BE2C (cell line): Measurements from ENCODE around the gene SLC25A13.
"Not testable (repeated sequence)": the region's sequence is repeated elsewhere in the genome, so short reads cannot be mapped to it uniquely, and the experiment has no call there.

Source experiments
- DNase-seq: peaks from one replicate; pipeline ENCODE4 v3.0.0-alpha.2; 2020
- H3K27me3 ChIP-seq: fragments of 250-450 bp; sonication (Bioruptor Pico); 2 replicates; pipeline ENCODE4 v1.5.1; 2020; ENCODE audit warnings: mild to moderate bottlenecking
- H3K36me3 ChIP-seq: fragments of 250-450 bp; sonication (Bioruptor Pico); 2 replicates; pipeline ENCODE4 v1.5.1; 2020; ENCODE audit warnings: mild to moderate bottlenecking
- H3K4me1 ChIP-seq: fragments of 250-450 bp; sonication (Bioruptor Pico); 2 replicates; pipeline ENCODE4 v1.5.1; 2020
- H3K4me3 ChIP-seq: 2 replicates; pipeline ENCODE4 v1.5.1; 2011; ENCODE audit warnings: low read depth, low read length
- H3K9me3 ChIP-seq: fragments of 250-450 bp; sonication (Bioruptor Pico); 2 replicates; pipeline ENCODE4 v1.5.1; 2020
- TF ChIP-seq, protein P1 (sequence below): IDR thresholded peaks from 2 replicates; pipeline ENCODE4 v1.5.1; 2012; ENCODE audit warnings: mild to moderate bottlenecking, low read depth, low read length

Gene SLC25A13

GRCh38 chr7:96167424-96167823, 154.5 kb downstream of the SLC25A13 start:
- DNase-seq, result no peak
- H3K36me3 ChIP-seq, result peaks cover 4% of the 10 kb centered on the region
- H3K9me3 ChIP-seq, result no peaks in the 10 kb centered on the region
- H3K4me1 ChIP-seq, result no peaks in the 10 kb centered on the region
- no peak overlapping the region for H3K4me3 ChIP-seq
- TF ChIP-seq, protein P1, sequence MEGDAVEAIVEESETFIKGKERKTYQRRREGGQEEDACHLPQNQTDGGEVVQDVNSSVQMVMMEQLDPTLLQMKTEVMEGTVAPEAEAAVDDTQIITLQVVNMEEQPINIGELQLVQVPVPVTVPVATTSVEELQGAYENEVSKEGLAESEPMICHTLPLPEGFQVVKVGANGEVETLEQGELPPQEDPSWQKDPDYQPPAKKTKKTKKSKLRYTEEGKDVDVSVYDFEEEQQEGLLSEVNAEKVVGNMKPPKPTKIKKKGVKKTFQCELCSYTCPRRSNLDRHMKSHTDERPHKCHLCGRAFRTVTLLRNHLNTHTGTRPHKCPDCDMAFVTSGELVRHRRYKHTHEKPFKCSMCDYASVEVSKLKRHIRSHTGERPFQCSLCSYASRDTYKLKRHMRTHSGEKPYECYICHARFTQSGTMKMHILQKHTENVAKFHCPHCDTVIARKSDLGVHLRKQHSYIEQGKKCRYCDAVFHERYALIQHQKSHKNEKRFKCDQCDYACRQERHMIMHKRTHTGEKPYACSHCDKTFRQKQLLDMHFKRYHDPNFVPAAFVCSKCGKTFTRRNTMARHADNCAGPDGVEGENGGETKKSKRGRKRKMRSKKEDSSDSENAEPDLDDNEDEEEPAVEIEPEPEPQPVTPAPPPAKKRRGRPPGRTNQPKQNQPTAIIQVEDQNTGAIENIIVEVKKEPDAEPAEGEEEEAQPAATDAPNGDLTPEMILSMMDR, result no peak
- no peaks in the 10 kb centered on the region for H3K27me3 ChIP-seq

DNA sequence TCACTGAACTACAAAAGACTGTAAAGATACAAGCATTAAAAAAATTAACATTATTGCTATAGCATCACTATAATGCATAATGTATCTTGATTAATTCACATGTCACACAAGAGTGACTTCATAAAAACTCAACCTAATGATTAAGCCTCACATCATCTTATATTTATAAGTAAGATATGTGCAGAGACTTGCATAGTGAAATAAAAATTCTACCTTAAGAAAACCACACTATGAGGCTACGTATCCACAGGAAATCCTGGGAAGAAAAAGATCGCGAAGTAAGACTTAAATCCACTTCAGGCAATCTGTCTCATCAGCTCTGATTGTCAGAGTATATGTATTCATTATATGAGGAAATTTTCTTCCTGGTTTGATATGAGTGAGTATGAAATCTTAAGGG, 160.0 kb downstream of the SLC25A13 start:
- H3K36me3 ChIP-seq, result peaks cover 4% of the 10 kb centered on the region
- TF ChIP-seq, protein P1, result no peak
- DNase-seq, result no peak
- H3K4me3 ChIP-seq, result no peak overlapping the region
- no peaks in the 10 kb centered on the region for H3K27me3 ChIP-seq
- H3K9me3 ChIP-seq, result no peaks in the 10 kb centered on the region
- no peaks in the 10 kb centered on the region for H3K4me1 ChIP-seq

DNA sequence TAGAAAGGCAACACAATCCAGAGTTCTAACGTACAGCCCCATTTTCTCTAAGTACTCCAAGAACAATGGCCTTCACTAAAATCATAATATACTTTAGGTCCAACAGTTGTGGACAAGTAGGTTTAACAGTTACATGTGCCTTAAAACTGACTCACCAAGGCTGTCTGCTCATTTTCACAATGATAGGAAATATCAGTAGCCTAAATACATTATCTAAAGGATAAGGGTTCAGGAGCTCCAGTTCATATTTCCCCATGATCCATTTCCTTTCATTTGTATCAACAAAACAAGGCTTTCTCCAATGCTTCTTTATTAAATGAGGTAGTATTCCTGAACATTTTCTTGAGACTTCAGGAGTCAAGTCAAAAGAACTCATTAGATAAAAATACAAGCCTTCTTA, 164.0 kb downstream of the SLC25A13 start:
- Histone ChIP-seq H3K36me3 (peaks cover 4% of the 10 kb centered on the region), H3K4me1 (no peaks in the 10 kb centered on the region), H3K4me3 (no peak overlapping the region), H3K27me3 (no peaks in the 10 kb centered on the region), H3K9me3 (no peaks in the 10 kb centered on the region)
- no peak for DNase-seq
- TF ChIP-seq, protein P1, result no peak

GRCh38 chr7:96154506-96154905, 167.4 kb downstream of the SLC25A13 start:
- not testable (repeated sequence) for H3K4me1 ChIP-seq, H3K27me3 ChIP-seq, H3K36me3 ChIP-seq, H3K4me3 ChIP-seq, H3K9me3 ChIP-seq, DNase-seq

DNA sequence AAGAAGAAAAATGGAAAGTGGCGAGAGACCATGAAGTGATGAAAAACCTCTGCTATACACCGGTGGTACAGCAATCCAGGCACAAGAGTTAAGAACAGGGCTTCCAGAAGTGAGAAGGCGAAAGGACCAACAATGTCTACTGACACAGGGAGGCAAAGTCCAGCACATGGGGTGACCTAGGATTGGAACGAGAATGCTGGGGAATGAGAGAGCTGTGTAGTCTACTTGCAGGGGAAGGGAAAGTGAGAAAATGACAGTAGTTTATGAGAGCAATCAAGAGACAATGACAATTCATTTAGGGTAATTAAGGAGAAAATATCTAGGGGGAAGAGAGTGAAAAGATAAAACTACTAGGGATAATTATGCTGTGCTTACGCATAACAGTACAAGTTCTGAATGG, 169.2 kb downstream of the SLC25A13 start:
- no peak overlapping the region for H3K4me3 ChIP-seq
- DNase-seq, result no peak
- H3K36me3 ChIP-seq, result no peaks in the 10 kb centered on the region
- no peaks in the 10 kb centered on the region; the same call in 1 of the 2 replicates for H3K9me3 ChIP-seq
- H3K27me3 ChIP-seq, result no peaks in the 10 kb centered on the region
- TF ChIP-seq, protein P1, result no peak
- H3K4me1 ChIP-seq, result no peaks in the 10 kb centered on the region

DNA sequence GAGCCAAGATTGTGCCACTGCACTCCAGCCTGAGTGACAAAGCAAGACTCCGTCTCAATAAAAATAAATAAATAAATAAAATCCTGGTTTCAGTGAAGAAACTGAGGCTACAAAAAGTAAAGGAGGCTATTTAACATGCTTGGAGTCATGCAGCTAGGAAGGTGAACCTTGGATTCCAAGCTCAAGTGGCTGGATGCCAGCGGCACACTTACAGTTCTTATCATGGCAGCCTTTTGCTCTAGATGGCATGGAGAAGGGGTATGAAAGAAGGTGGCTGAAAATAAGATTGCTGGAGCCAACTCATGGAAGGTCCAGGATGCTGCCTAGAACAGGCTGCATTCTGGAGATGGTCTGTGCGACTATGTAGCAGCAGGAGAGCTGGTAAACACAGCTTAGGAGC, 170.0 kb downstream of the SLC25A13 start:
- no peaks in the 10 kb centered on the region; the same call in 1 of the 2 replicates for H3K9me3 ChIP-seq
- H3K4me1 ChIP-seq, result no peaks in the 10 kb centered on the region
- no peak overlapping the region for H3K4me3 ChIP-seq
- TF ChIP-seq, protein P1, result no peak
- no peaks in the 10 kb centered on the region for H3K36me3 ChIP-seq
- H3K27me3 ChIP-seq, result no peaks in the 10 kb centered on the region
- DNase-seq, result no peak

GRCh38 chr7:96144260-96144526, 177.7 kb downstream of the SLC25A13 start:
- H3K4me1 ChIP-seq, result no peaks in the 10 kb centered on the region
- H3K9me3 ChIP-seq, result no peaks in the 10 kb centered on the region
- H3K4me3 ChIP-seq, result no peak overlapping the region
- no peak for DNase-seq
- no peaks in the 10 kb centered on the region for H3K27me3 ChIP-seq
- no peaks in the 10 kb centered on the region for H3K36me3 ChIP-seq
- TF ChIP-seq, protein P1, result no peak
